Measurements from ENCODE around the gene ID2.

- TF ChIP-seq POLR2AphosphoS5 (IDR thresholded peaks at IDR 0.05) (no peak), CTCF (IDR thresholded peaks at IDR 0.05) (no peak), POLR2A (IDR thresholded peaks at IDR 0.05) (no peak)
These were observed 38.4 kb upstream of the ID2 start for GRCh38 chr2:8643250-8643995.
